HG02642 (cell line): ENCODE data around the gene SMPD3.

Source experiments
- ATAC-seq: cut with Tn5 transposase; IDR thresholded peaks from one replicate; pipeline ENCODE4 v1.9.1; 2021; ENCODE audit warnings: mild to moderate bottlenecking; ENCODE audit not compliant: unreplicated experiment, poor library complexity

Gene SMPD3

GRCh38 chr16:68445458-68445857 is 2.9 kb downstream of the SMPD3 start:
- no peak for ATAC-seq

DNA sequence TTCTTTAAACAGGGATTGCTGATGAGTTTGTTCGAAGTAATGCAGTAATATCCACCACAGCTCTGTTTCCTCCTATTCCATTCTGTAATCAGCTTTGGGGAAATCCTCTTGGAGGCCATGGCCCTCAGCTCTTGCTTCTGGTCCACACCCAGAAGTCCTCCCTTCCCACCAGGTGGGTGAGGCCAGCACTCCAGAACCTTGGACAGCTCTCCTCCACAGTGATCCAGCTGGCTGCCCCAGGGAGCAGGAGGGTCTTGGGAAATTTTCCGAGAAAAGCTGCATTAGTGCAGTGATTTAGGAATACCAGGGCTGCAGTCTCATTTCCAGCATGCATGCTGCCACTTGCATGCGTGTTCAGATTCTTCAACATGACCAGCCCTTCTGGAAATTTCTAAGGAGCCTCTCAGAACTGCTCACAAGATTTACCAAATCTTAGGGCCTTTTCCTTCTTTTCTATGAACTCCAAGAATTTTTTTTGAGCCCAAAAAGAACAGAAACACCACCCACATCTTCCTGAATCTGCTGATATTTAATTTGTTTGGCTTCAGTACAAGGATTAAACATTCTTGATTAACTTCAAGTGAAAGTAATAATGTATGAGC is 4.2 kb downstream of the SMPD3 start:
- no peak for ATAC-seq

- no peak for ATAC-seq
Observed at GRCh38 chr16:68436581-68436980, 11.7 kb downstream of the SMPD3 start.

DNA sequence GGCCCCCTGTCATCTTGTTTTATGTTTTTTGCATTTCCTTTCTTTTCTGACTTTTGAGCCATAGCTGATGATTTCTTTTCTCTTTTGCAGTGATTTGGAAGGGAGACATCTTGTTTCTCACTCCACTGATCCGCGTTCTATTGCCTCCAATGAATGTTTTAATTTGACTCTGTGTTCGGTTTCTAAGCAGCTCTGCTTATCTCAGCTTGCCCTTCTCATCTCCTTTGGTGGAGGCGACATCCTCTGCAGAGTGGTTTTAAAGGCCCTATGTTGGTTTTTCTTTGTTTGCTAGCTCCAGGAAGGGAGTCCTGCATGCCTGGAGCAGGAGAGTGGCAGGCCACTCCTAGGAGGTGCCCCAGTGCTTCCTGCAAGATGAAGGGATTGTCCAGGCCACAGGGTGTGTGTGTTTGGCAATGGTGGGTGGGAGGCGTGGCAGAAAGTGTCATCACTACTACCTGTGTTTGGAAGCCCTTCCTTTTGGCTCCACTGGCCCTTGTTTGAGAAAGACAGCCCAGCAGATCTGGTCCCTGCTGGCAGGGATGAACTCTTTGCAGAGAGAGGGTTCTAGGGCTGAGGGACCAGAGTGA is 13.6 kb downstream of the SMPD3 start:
- no peak for ATAC-seq

DNA sequence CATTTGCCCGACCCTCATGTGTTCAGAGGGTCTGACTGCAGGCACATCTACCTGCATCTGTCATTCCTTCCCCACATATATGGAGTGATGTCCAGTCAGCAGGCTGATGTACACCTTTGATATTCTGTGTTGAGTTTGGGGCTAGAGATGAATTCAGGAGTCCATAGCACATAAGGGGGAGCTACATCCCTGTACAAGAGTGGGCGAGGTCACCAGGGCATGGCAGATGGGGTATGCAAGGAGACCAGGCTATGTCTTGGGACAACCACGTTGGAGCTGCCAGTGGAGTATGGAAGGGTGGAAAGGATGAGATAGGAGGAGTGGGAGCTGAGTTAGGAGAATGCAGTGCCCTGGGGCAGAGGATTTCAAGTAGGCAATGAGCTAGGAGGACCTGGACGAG is 15.0 kb downstream of the SMPD3 start:
- ATAC-seq = no peak

GRCh38 chr16:68432701-68433100 is 15.6 kb downstream of the SMPD3 start:
- ATAC-seq = no peak

GRCh38 chr16:68429076-68429854 is 19.0 kb downstream of the SMPD3 start:
- no peak for ATAC-seq

DNA sequence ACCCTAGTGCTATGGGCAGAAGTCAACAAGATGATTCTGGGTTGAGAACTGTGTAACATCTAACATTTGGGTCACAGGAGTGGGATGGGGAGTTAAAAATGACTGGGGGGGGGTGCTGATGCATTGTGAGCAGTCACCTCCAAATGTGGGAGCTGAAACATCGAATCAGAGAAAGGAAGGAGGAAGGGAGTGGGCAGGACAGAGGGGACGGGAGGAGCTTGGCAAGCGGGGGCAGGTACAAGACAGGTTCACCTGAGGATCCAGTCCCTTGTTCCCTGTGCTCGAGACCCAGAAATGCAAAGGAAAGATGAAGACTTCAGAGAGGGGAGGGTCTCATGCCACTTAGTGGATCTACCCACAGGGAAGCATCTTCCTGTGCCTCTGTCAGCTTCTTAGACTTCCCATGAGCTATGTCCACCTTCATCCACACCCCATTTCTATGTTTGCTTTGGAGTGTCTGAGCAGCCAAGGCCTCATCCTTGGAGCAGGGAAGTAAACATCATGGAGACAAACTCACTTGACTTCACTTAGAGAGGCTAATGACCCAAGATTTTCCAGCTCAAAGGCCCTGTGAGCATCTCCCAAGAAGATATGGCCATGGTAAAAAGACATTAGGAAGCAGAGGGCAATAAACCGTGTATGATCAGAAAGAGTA is 20.5 kb downstream of the SMPD3 start:
- no peak for ATAC-seq

GRCh38 chr16:68426347-68426652 is 22.0 kb downstream of the SMPD3 start:
- ATAC-seq = no peak

DNA sequence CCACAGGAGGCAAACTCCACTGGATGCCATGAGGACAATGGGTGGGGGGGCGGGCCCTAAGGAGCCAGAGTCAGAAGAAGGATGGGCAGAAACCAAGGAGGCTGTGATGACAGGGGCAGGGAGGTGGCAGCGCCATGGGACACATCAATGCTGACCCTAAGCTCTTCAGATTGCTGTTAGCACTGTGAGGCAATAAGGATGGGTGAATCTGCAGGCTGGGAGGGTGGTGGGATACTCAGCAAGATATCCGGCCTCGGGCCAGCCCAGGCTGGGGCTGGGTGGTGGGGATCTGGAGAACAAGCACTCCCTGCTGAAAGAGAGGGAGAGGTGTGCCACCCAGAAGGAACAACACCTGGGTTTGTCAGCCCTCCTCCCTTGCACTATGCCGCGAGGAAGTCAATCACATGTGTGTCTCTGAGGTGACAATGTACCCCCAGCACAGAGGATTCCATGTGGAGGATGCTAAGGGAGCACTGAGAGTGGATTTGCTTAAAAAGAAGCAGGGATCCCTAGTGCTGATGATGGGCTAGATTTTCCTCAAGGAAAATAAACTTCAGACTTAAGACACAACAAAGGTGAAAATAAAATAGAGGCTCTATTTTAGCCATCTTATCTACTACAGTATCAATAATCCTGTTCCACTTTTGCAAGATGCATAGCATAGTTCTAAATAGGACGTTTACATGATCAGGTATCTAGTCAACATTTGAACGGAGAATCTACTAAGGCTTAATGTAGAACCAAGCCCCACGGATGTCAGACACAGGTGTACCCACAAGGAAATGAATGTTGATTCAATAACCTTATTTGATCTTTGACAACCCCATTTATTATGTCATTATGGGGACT is 22.6 kb downstream of the SMPD3 start:
- ATAC-seq = no peak

- ATAC-seq = no peak
Observed at GRCh38 chr16:68423771-68424170, 24.5 kb downstream of the SMPD3 start.

- no peak for ATAC-seq
Observed at GRCh38 chr16:68422396-68422960, 25.8 kb downstream of the SMPD3 start.

GRCh38 chr16:68421076-68421475 is 27.2 kb downstream of the SMPD3 start:
- ATAC-seq = no peak

DNA sequence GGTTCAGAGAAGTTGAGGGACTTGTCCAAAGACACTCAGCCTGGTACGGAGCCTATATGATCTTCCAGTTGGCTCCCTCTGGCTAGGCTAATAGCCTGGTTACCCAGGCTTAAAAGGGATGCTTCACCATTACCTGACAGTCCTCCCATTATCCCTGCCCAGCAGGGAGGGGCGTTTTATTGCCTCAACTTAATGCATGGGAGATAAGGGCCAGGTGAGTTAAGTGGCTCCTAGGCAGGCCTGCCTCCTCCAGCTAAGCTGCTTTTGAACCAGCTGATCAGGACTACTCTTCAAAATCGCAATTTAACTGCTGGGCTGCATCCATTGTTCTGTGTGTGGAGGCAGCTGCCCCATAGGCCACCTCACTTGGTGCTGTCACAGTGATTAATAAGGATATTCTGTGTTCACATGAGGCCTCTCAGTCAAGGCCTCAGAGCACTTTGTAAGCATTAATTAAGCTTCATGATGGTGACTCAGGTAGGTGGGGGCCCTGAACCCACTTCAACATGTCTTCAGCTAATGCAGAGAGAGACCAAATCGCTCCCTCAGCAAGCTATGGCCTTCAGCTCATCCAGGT is 27.9 kb downstream of the SMPD3 start:
- no peak for ATAC-seq

DNA sequence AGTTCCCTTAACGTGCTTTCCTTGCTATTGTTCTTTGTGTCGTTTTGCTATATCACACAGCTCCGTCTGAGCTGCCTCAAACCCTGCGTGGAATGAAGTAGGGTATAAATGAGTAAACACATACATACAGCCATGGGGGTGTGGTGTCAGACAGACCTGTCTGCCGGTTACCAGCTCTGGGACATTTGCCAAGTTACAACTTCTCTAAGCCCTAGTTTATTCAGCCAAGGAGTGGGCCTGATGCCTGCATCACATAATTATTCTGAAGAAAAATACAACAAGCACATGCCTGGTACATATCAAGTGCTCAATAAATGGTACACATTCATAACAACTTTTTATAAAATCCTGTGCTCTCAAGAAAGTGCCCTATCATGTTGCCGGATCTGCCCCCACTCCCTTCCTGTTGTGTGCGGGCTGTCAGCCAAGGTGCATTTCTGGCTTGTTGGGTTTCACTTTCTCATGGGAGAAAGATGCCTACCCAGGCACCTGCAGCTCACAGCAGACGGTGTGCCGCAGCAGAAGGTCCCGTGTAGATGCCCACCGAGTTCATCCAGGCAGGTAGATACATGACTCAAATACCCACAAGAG is 30.5 kb downstream of the SMPD3 start:
- ATAC-seq = peak; percentile 74

GRCh38 chr16:68416057-68417046 is 32.0 kb downstream of the SMPD3 start:
- ATAC-seq = no peak

- ATAC-seq = no peak
Observed at GRCh38 chr16:68414581-68414980, 33.7 kb downstream of the SMPD3 start.

DNA sequence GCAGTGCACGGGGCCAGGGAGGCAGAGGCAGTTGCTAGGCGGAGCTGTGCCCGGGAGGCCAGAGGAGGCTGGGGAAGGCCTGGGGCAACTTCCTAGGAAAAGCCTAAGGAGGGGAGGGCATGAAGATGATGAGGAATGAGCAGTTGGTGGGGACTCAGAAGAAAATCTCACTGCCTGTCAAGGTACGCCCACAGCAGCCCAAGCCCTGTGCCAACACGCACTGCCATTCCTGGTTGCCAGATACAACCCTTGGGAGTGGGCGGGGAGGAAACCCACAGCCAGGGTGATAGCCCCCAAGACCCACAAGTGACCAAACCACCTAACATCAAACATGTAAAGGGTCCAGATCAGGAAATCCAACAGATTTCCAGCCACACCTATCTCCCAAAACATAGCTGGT is 36.2 kb downstream of the SMPD3 start:
- no peak for ATAC-seq
